GM23338 (cell line): ENCODE measurements around the gene PLET1. TPM values are rescaled to one million over a fixed set of nuclear protein-coding genes. Genes with fewer than 3 reads are reported as not detected.

Source experiments
- ATAC-seq: fragments of 200-7000 bp; cut with Tn5 transposase; 3 replicates; pipeline ENCODE4 v1.9.1; 2020
- DNase-seq: peaks from one replicate; pipeline ENCODE4 v3.0.0-alpha.2; 2015; ENCODE audit warnings: low spot score
- H2AFZ ChIP-seq: fragments of 200-600 bp; sonication (generic); 2 replicates; pipeline ENCODE4 v1.8.0; 2016; ENCODE audit warnings: antibody characterized with exemption, mild to moderate bottlenecking, moderate library complexity
- H3F3A ChIP-seq: fragments of 200-600 bp; sonication (generic); replicated peaks from 2 replicates; pipeline ENCODE4 v1.8.0; 2017; ENCODE audit warnings: antibody characterized with exemption, mixed run types, low read depth
- H3K27ac ChIP-seq: fragments of 200-600 bp; sonication (generic); 2 replicates; pipeline ENCODE4 v1.6.1; 2016; ENCODE audit warnings: low read depth
- H3K27me3 ChIP-seq: fragments of 200-600 bp; sonication (generic); 2 replicates; pipeline ENCODE4 v1.8.0; 2016; ENCODE audit warnings: mild to moderate bottlenecking, mixed run types, moderate library complexity; ENCODE audit not compliant: insufficient read depth
- H3K36me3 ChIP-seq: fragments of 200-600 bp; sonication (generic); 2 replicates; pipeline ENCODE4 v1.8.0; 2016; ENCODE audit warnings: mild to moderate bottlenecking; ENCODE audit not compliant: insufficient read depth
- H3K4me1 ChIP-seq: fragments of 200-600 bp; sonication (generic); 2 replicates; pipeline ENCODE4 v1.8.0; 2016; ENCODE audit warnings: mild to moderate bottlenecking, moderate library complexity; ENCODE audit not compliant: insufficient read depth
- H3K4me2 ChIP-seq: fragments of 200-600 bp; sonication (generic); 2 replicates; pipeline ENCODE4 v1.7.1; 2017; ENCODE audit warnings: mixed run types
- H3K4me3 ChIP-seq: fragments of 200-600 bp; sonication (generic); 2 replicates; pipeline ENCODE4 v1.6.1; 2016; ENCODE audit warnings: mixed run types
- H3K79me2 ChIP-seq: fragments of 200-600 bp; sonication (generic); replicated peaks from 2 replicates; pipeline ENCODE4 v1.8.0; 2017; ENCODE audit warnings: mild to moderate bottlenecking; ENCODE audit not compliant: insufficient read depth
- H3K9me2 ChIP-seq: fragments of 200-600 bp; sonication (generic); 2 replicates; pipeline ENCODE4 v1.8.0; 2017; ENCODE audit not compliant: insufficient read depth
- H4K20me1 ChIP-seq: fragments of 200-600 bp; sonication (generic); replicated peaks from 2 replicates; pipeline ENCODE4 v1.8.0; 2017; ENCODE audit warnings: mild to moderate bottlenecking; ENCODE audit not compliant: insufficient read depth
- H3K27ac Mint-ChIP-seq: 2 replicates; pipeline ENCODE4 v1.8.0; 2020; ENCODE audit warnings: inconsistent platforms, mild to moderate bottlenecking, moderate library complexity, mixed read lengths
- H3K27me3 Mint-ChIP-seq: 3 replicates; pipeline ENCODE4 v1.8.0; 2022; ENCODE audit warnings: low read depth, mild to moderate bottlenecking, moderate library complexity, mixed read lengths, inconsistent platforms; ENCODE audit not compliant: insufficient read depth, poor library complexity
- H3K36me3 Mint-ChIP-seq: 3 replicates; pipeline ENCODE4 v1.8.0; 2021; ENCODE audit warnings: low read depth, mild to moderate bottlenecking, inconsistent platforms, moderate library complexity, mixed read lengths
- H3K4me1 Mint-ChIP-seq: 3 replicates; pipeline ENCODE4 v1.8.0; 2020; ENCODE audit warnings: mild to moderate bottlenecking, inconsistent platforms, mixed read lengths
- H3K4me3 Mint-ChIP-seq: 3 replicates; pipeline ENCODE4 v1.8.0; 2021; ENCODE audit warnings: moderate library complexity, mild to moderate bottlenecking, inconsistent platforms, mixed read lengths
- H3K9me3 Mint-ChIP-seq: 3 replicates; pipeline ENCODE4 v1.8.0; 2020; ENCODE audit warnings: moderate library complexity, mild to moderate bottlenecking, inconsistent platforms, mixed read lengths
- CREB1 ChIP-seq: fragments of 250-450 bp; sonication (Bioruptor Pico); IDR thresholded peaks from 2 replicates; pipeline ENCODE4 v1.5.0; 2020; ENCODE audit warnings: low read depth, mild to moderate bottlenecking, moderate library complexity
- NANOG ChIP-seq: IDR thresholded peaks from 2 replicates; pipeline ENCODE4 v1.6.1; 2016; ENCODE audit warnings: antibody characterized with exemption, borderline replicate concordance
- POLR2AphosphoS5 ChIP-seq: IDR thresholded peaks from 2 replicates; pipeline ENCODE4 v1.6.1; 2016; ENCODE audit warnings: antibody characterized with exemption, low read depth
- STAT1 ChIP-seq: IDR thresholded peaks from one replicate; pipeline ENCODE4 v1.6.1; 2016; ENCODE audit warnings: antibody characterized with exemption; ENCODE audit not compliant: unreplicated experiment
- ZNF114 ChIP-seq: fragments of 250-450 bp; sonication (Bioruptor Pico); IDR thresholded peaks from 2 replicates; pipeline ENCODE4 v1.5.0; 2020; ENCODE audit warnings: mild to moderate bottlenecking, moderate library complexity
- ZNF331 ChIP-seq: fragments of 250-450 bp; sonication (Bioruptor Pico); IDR thresholded peaks from 2 replicates; pipeline ENCODE4 v1.5.0; 2020; ENCODE audit warnings: low read depth, mild to moderate bottlenecking, moderate library complexity
- ZNF462 ChIP-seq: fragments of 250-450 bp; sonication (Bioruptor Pico); IDR thresholded peaks from 2 replicates; pipeline ENCODE4 v1.5.0; 2020; ENCODE audit warnings: mild to moderate bottlenecking, moderate library complexity
- polyA plus RNA-seq: library from polyadenylated mRNA; unstranded; fragments of >200 nt; fragmentation: Nextera tagmentation; extraction: Ambion mirVana; gene quantifications from 2 replicates; pipeline ENCODE4 v1.2.1, GENCODE V29; 2016
- total RNA-seq: library from RNA; depleted of rRNA; stranded (reverse); fragments of >200 nt; shearing (Covaris generic); gene quantifications from 2 replicates; pipeline ENCODE4 v1.2.3, GENCODE V29; 2014
- TF ChIP-seq, protein P1 (sequence below): IDR thresholded peaks from 2 replicates; pipeline ENCODE4 v1.6.1; 2016; ENCODE audit warnings: antibody characterized with exemption

Gene PLET1
- total and polyA plus RNA-seq, 2 experiments from 2014 or later, result not detected

DNA sequence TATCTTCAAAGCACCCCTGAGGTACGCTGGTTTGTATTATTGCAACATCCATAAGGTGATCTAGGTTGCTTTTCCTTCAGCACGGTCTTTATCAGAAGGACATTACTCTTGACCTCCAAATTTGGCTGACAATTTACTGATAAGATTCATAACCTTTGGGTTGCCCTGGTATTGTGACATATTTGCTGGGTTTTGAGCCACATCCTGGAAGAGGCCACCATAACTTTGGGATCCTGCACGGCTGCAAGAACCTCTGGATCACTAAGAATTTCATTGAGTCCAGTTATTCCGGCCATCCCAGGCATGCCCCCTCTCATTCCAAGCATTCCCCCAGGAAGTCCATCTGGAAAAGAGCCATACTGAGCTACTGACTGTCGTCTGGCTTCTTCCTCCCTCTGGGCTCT lies 6.5 kb upstream of the PLET1 start:
- Histone ChIP-seq H3K27ac (no peak overlapping the region), H3K79me2 (no peaks in the 10 kb centered on the region), H3K4me2 (no peak overlapping the region), H3K36me3 (no peaks in the 10 kb centered on the region), H3K4me3 (no peak overlapping the region), H4K20me1 (no peaks in the 10 kb centered on the region), H3K9me2 (no peaks in the 10 kb centered on the region), H3K4me1 (peaks cover 2% of the 10 kb centered on the region; the same call in 1 of the 2 replicates), H3F3A (no peaks in the 10 kb centered on the region), H3K27me3 (no peaks in the 10 kb centered on the region), H2AFZ (no peak overlapping the region)
- H3K27me3 Mint-ChIP-seq, result no peaks in the 10 kb centered on the region
- TF ChIP-seq CREB1 (CRISPR knock-in tag) (no peak), ZNF114 (CRISPR knock-in tag) (no peak), POLR2AphosphoS5 (no peak), ZNF462 (no peak)
- no peak overlapping the region for H3K4me3 Mint-ChIP-seq
- no peak overlapping the region for H3K27ac Mint-ChIP-seq
- ATAC-seq, result no peak
- no peaks in the 10 kb centered on the region for H3K36me3 Mint-ChIP-seq
- peaks cover 6% of the 10 kb centered on the region; the same call in 2 of the 3 replicates for H3K4me1 Mint-ChIP-seq
- H3K9me3 Mint-ChIP-seq, result no peaks in the 10 kb centered on the region
- DNase-seq, result no peak

DNA sequence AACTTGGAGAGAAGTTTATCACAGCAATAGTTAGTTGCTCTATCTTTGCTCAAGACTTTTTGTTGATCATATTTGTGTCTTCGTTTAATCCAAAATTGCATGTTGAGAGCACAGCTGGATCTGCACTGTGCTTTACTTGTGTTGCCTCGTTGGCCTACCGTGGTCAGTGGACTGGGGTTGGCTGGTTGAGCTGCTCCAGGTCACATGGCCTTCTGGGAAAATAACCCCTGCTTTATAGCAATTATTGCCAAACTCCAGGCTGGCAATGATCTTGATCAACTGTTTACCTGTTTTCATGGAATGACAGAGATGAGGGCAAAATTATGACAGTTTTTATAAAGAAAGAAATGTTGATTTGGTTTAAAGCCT lies 5.7 kb upstream of the PLET1 start:
- H3K4me1 ChIP-seq, result peaks cover 2% of the 10 kb centered on the region; the same call in 1 of the 2 replicates
- no peaks in the 10 kb centered on the region for H4K20me1 ChIP-seq
- no peak for DNase-seq
- Mint-ChIP-seq H3K36me3 (no peaks in the 10 kb centered on the region), H3K27ac (no peak overlapping the region), H3K9me3 (no peaks in the 10 kb centered on the region), H3K27me3 (no peaks in the 10 kb centered on the region), H3K4me1 (peaks cover 6% of the 10 kb centered on the region; the same call in 2 of the 3 replicates), H3K4me3 (no peak overlapping the region)
- H3F3A ChIP-seq, result no peaks in the 10 kb centered on the region
- H3K27me3 ChIP-seq, result no peaks in the 10 kb centered on the region
- H3K9me2 ChIP-seq, result no peaks in the 10 kb centered on the region
- no peak overlapping the region for H3K4me3 ChIP-seq
- no peak overlapping the region for H3K27ac ChIP-seq
- no peaks in the 10 kb centered on the region for H3K36me3 ChIP-seq
- no peak overlapping the region for H2AFZ ChIP-seq
- no peak overlapping the region for H3K4me2 ChIP-seq
- no peak for TF ChIP-seq STAT1
- TF ChIP-seq ZNF331, result no peak
- TF ChIP-seq, protein P1, sequence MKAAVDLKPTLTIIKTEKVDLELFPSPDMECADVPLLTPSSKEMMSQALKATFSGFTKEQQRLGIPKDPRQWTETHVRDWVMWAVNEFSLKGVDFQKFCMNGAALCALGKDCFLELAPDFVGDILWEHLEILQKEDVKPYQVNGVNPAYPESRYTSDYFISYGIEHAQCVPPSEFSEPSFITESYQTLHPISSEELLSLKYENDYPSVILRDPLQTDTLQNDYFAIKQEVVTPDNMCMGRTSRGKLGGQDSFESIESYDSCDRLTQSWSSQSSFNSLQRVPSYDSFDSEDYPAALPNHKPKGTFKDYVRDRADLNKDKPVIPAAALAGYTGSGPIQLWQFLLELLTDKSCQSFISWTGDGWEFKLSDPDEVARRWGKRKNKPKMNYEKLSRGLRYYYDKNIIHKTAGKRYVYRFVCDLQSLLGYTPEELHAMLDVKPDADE, result no peak
- no peak for TF ChIP-seq ZNF114 (CRISPR knock-in tag)
- no peak for TF ChIP-seq NANOG
- no peak for ATAC-seq
- H3K79me2 ChIP-seq, result no peaks in the 10 kb centered on the region
